Mesendoderm (in vitro differentiated cells): ENCODE results near the gene ADRB2.

Experiments
- DNase-seq: peaks from one replicate; pipeline ENCODE4 v3.0.0; 2013
- H2AK5ac ChIP-seq: 2 replicates; pipeline ENCODE4 v1.6.1; 2013; ENCODE audit warnings: low read length, inconsistent platforms
- H2BK120ac ChIP-seq: 2 replicates; pipeline ENCODE4 v1.6.1; 2013; ENCODE audit warnings: low read depth, mild to moderate bottlenecking, low read length, moderate library complexity, mixed read lengths
- H2BK15ac ChIP-seq: replicated peaks from 2 replicates; pipeline ENCODE4 v1.6.1; 2013; ENCODE audit warnings: low read depth, mild to moderate bottlenecking, moderate library complexity
- H2BK5ac ChIP-seq: 2 replicates; pipeline ENCODE4 v1.6.1; 2013; ENCODE audit warnings: low read length, inconsistent platforms
- H3K18ac ChIP-seq: 2 replicates; pipeline ENCODE4 v1.6.1; 2013; ENCODE audit warnings: mild to moderate bottlenecking, low read length, mixed read lengths
- H3K23ac ChIP-seq: one replicate; pipeline ENCODE4 v1.6.1; 2013; ENCODE audit warnings: low read length
- H3K27ac ChIP-seq: 2 replicates; pipeline ENCODE4 v1.5.1; 2013; ENCODE audit warnings: low read depth, mild to moderate bottlenecking, inconsistent platforms, low read length, moderate library complexity
- H3K27me3 ChIP-seq: 2 replicates; pipeline ENCODE4 v1.6.1; 2013; ENCODE audit warnings: low read length, control low read depth, mild to moderate bottlenecking, inconsistent platforms; ENCODE audit not compliant: insufficient read depth, poor library complexity
- H3K36me3 ChIP-seq: 2 replicates; pipeline ENCODE4 v1.6.1; 2013; ENCODE audit warnings: low read length, inconsistent platforms; ENCODE audit not compliant: control insufficient read depth, insufficient read depth
- H3K4ac ChIP-seq: one replicate; pipeline ENCODE4 v1.6.1; 2013; ENCODE audit warnings: low read depth, mild to moderate bottlenecking, low read length, moderate library complexity
- H3K4me1 ChIP-seq: 2 replicates; pipeline ENCODE4 v1.6.1; 2013; ENCODE audit warnings: low read depth, low read length, inconsistent platforms; ENCODE audit not compliant: control insufficient read depth
- H3K4me2 ChIP-seq: 2 replicates; pipeline ENCODE4 v1.6.1; 2013; ENCODE audit warnings: low read length
- H3K4me3 ChIP-seq: 2 replicates; pipeline ENCODE4 v1.5.1; 2013; ENCODE audit warnings: mild to moderate bottlenecking, low read length
- H3K56ac ChIP-seq: one replicate; pipeline ENCODE4 v1.6.1; 2013; ENCODE audit warnings: low read length
- H3K79me1 ChIP-seq: 2 replicates; pipeline ENCODE4 v1.6.1; 2013; ENCODE audit warnings: low read length, inconsistent platforms
- H3K79me2 ChIP-seq: 2 replicates; pipeline ENCODE4 v1.6.1; 2013; ENCODE audit warnings: mild to moderate bottlenecking, low read length; ENCODE audit not compliant: control insufficient read depth, insufficient read depth
- H3K9ac ChIP-seq: 2 replicates; pipeline ENCODE4 v1.6.1; 2013; ENCODE audit warnings: low read length, inconsistent platforms
- H4K5ac ChIP-seq: one replicate; pipeline ENCODE4 v1.6.1; 2013; ENCODE audit warnings: low read length
- H4K8ac ChIP-seq: one replicate; pipeline ENCODE4 v1.6.1; 2013; ENCODE audit warnings: low read depth, mild to moderate bottlenecking, control low read depth, low read length, moderate library complexity
- WGBS: extraction: QIAGEN DNeasy Blood & Tissue Kit; methylation state at CpG from one replicate; pipeline ENCODE4 v1.1.7; 2013; ENCODE audit warnings: low lambda C conversion rate, missing lambda C conversion rate; ENCODE audit not compliant: insufficient coverage; ENCODE audit errors: extremely low coverage; 5-methylcytosine and 5-hydroxymethylcytosine counted together

The ADRB2 gene

DNA sequence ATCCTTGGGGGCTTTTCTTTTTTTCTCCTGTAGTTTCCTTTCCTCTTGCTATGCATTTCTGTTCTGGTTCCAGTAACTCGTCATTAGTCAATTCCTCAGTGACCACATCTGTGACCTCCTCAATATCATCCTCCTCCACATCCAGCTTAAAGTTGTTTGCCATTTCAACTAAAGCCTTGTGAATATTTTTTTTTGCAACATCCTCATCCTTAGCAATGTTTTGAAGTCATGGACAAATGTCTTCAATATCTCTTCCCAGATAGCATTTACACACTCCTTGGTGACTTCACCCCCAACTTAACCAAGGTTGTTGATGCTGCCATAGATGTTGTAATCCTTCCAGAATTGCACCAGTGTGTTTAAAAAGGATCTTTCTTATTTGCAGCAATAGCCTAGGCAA, 14.7 kb upstream of the ADRB2 start:
- WGBS: no CpG with 5 or more reads among the region's 1 CpG
- Histone ChIP-seq H3K4me3 (no peak overlapping the region), H4K8ac (no peak overlapping the region), H3K9ac (no peak overlapping the region), H2BK5ac (no peak overlapping the region), H3K56ac (no peak overlapping the region), H2BK120ac (no peak overlapping the region), H3K27ac (no peak overlapping the region), H3K18ac (no peak overlapping the region), H3K4me2 (no peak overlapping the region), H3K4me1 (no peaks in the 10 kb centered on the region), H3K23ac (no peak overlapping the region), H3K79me1 (no peaks in the 10 kb centered on the region), H3K36me3 (no peaks in the 10 kb centered on the region), H2BK15ac (no peak overlapping the region), H3K4ac (no peak overlapping the region), H4K5ac (no peak overlapping the region), H2AK5ac (no peak overlapping the region), H3K27me3 (no peaks in the 10 kb centered on the region), H3K79me2 (no peaks in the 10 kb centered on the region)
- no peak for DNase-seq

DNA sequence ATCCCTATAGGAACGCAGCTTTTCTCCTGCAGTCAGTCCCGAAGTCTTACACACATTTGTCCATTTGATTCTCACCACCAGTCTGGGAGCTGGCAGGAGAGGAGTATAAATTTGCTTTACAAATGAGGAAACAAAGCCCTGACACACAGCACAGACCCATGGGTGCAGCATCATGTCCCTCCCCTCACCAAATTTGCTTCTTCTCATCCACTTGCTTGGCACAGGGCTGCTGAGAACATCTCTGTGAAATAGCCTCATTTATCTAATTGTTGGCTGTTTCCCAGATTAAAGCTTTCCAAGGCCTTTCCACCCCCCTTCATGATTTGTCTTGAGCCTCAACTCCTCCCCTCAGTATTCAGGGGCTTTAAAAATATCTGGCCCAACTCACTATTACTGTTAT, 11.3 kb upstream of the ADRB2 start:
- H3K4me3 ChIP-seq: no peak overlapping the region
- no peak overlapping the region for H2AK5ac ChIP-seq
- no peak overlapping the region for H3K56ac ChIP-seq
- no peak overlapping the region for H3K4ac ChIP-seq
- H3K4me2 ChIP-seq: no peak overlapping the region
- no peaks in the 10 kb centered on the region for H3K36me3 ChIP-seq
- no peak for DNase-seq
- no peak overlapping the region for H4K8ac ChIP-seq
- H3K9ac ChIP-seq: no peak overlapping the region
- no peaks in the 10 kb centered on the region for H3K79me1 ChIP-seq
- no peak overlapping the region for H3K27ac ChIP-seq
- H2BK120ac ChIP-seq: no peak overlapping the region
- no peaks in the 10 kb centered on the region for H3K4me1 ChIP-seq
- no peak overlapping the region for H3K23ac ChIP-seq
- no peaks in the 10 kb centered on the region for H3K27me3 ChIP-seq
- no CpG with 5 or more reads among the region's 2 CpGs for WGBS
- H2BK15ac ChIP-seq: no peak overlapping the region
- H4K5ac ChIP-seq: no peak overlapping the region
- H3K79me2 ChIP-seq: no peaks in the 10 kb centered on the region
- H3K18ac ChIP-seq: no peak overlapping the region
- no peak overlapping the region for H2BK5ac ChIP-seq

DNA sequence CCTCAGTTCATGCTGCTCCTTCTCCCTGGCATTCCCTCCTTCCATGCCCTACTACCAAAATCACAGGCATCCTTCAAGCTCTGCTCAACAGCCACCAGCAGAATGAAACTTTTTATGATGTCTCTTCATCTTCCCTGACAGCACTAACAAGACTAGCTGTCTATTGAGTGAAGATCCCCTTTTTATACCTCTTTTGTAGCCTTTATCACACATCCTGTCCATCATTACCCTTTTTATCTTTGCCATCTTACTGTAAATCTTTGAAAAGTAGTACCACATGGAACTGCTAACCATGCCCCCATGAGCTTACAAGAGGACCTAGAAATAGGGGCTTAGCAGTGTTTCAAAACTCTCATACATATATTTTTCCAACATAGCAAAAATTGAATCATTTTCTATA, 10.8 kb upstream of the ADRB2 start:
- Histone ChIP-seq H3K27ac (no peak overlapping the region), H3K79me2 (no peaks in the 10 kb centered on the region), H3K9ac (no peak overlapping the region), H3K4me2 (no peak overlapping the region), H3K56ac (no peak overlapping the region), H3K4me3 (no peak overlapping the region), H2BK5ac (no peak overlapping the region), H3K4ac (no peak overlapping the region), H3K18ac (no peak overlapping the region), H2BK120ac (no peak overlapping the region), H4K8ac (no peak overlapping the region), H3K4me1 (no peaks in the 10 kb centered on the region), H3K79me1 (no peaks in the 10 kb centered on the region), H3K23ac (no peak overlapping the region), H3K36me3 (no peaks in the 10 kb centered on the region), H3K27me3 (no peaks in the 10 kb centered on the region), H2BK15ac (no peak overlapping the region), H2AK5ac (no peak overlapping the region), H4K5ac (no peak overlapping the region)
- no peak for DNase-seq

DNA sequence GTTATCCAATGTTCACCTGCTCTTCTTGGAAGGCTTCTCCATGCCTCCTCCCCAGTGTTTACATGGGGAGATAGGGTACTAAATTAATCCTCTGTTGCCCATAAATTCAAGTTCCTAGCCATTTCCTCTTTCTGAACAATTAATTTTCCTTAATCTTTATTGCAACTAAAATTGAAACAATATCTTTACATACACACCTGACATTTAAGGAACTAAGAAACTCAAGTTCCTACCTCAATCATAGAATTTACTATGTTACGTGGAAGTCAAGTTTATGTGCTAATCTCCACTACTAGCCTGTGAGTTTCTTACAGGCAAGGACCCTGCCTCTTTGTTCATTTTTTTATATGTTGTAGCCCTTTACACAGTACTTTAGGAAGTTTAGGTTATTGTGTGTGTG, 10.1 kb upstream of the ADRB2 start:
- WGBS: no CpG with 5 or more reads among the region's 1 CpG

DNA sequence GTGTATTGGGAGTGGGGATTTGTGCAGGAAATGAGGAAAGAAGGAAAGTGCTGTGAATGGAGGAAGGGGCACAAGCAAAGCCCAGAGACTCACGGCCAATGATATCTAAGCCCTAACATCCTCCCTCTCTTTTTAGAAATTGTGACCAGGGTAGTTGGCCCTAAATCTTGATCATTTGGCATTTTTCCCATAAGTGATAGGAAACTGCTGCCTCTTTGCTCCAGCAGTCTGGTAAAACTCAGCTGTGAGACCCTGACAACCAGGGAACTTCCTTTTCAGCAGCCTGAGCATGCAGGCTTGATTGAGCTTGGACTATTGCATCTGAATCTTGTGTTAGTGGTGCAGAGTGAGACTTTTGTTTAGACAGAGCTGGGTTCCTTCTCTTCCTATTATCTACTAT, 9.6 kb upstream of the ADRB2 start:
- no peak overlapping the region for H3K4me2 ChIP-seq
- no CpG with 5 or more reads among the region's 1 CpG for WGBS

More for the DNA sequence above, 10.1 kb upstream of the ADRB2 start:
- Histone ChIP-seq H2AK5ac (no peak overlapping the region), H3K4ac (no peak overlapping the region), H3K79me1 (no peaks in the 10 kb centered on the region), H2BK120ac (no peak overlapping the region), H3K4me3 (no peak overlapping the region), H3K27ac (no peak overlapping the region), H4K5ac (no peak overlapping the region), H3K36me3 (no peaks in the 10 kb centered on the region), H3K18ac (no peak overlapping the region), H4K8ac (no peak overlapping the region), H3K27me3 (no peaks in the 10 kb centered on the region), H2BK15ac (no peak overlapping the region), H3K9ac (no peak overlapping the region), H3K4me1 (no peaks in the 10 kb centered on the region), H3K4me2 (no peak overlapping the region), H3K56ac (no peak overlapping the region), H3K23ac (no peak overlapping the region), H2BK5ac (no peak overlapping the region), H3K79me2 (no peaks in the 10 kb centered on the region)
- DNase-seq: no peak

DNA sequence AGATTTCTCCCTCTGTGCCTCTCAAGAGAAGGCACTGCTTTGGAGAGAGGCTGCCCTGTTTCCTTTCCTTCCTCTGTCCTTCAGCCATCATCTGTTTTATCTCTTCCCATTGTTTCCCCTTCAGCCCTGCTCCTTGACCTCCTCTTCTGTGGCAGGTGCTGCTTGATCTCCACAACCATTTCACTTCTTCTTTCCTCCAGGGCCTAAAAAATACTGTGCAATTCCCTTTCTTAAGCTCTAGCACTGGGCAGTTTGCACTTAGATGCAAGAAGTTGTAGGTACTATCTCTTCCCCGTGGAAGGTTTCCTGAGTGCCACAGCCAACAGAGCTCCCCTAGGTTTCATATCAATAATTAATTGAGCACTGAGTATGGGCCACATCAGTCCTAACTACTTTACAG, 8.8 kb upstream of the ADRB2 start:
- Histone ChIP-seq H3K79me2 (no peaks in the 10 kb centered on the region), H3K4me1 (no peaks in the 10 kb centered on the region), H3K9ac (no peak overlapping the region), H3K18ac (no peak overlapping the region), H3K4ac (no peak overlapping the region), H3K27ac (no peak overlapping the region), H4K5ac (no peak overlapping the region), H3K4me2 (no peak overlapping the region), H2BK5ac (no peak overlapping the region), H3K56ac (no peak overlapping the region), H3K27me3 (no peaks in the 10 kb centered on the region), H2BK120ac (no peak overlapping the region), H2AK5ac (no peak overlapping the region), H3K36me3 (no peaks in the 10 kb centered on the region), H3K23ac (no peak overlapping the region), H4K8ac (no peak overlapping the region), H3K4me3 (no peak overlapping the region), H3K79me1 (no peaks in the 10 kb centered on the region), H2BK15ac (no peak overlapping the region)
- no peak for DNase-seq
- no CpG with 5 or more reads among the region's 1 CpG for WGBS

More for the DNA sequence above, 9.6 kb upstream of the ADRB2 start:
- H3K18ac ChIP-seq: no peak overlapping the region
- no peaks in the 10 kb centered on the region for H3K79me2 ChIP-seq
- no peak overlapping the region for H4K5ac ChIP-seq
- H3K23ac ChIP-seq: no peak overlapping the region
- H3K4me3 ChIP-seq: no peak overlapping the region
- H3K36me3 ChIP-seq: no peaks in the 10 kb centered on the region
- DNase-seq: no peak
- H2BK120ac ChIP-seq: no peak overlapping the region
- H4K8ac ChIP-seq: no peak overlapping the region
- no peak overlapping the region for H3K56ac ChIP-seq
- no peak overlapping the region for H2BK5ac ChIP-seq
- H2BK15ac ChIP-seq: no peak overlapping the region
- H3K79me1 ChIP-seq: no peaks in the 10 kb centered on the region
- H2AK5ac ChIP-seq: no peak overlapping the region
- H3K27me3 ChIP-seq: no peaks in the 10 kb centered on the region
- no peak overlapping the region for H3K4ac ChIP-seq
- no peak overlapping the region for H3K27ac ChIP-seq
- H3K9ac ChIP-seq: no peak overlapping the region
- H3K4me1 ChIP-seq: no peaks in the 10 kb centered on the region
